Pulmonary artery endothelial cell (primary cell): Measurements from ENCODE around the gene CRYBG1. TPM values are rescaled to one million over a fixed set of nuclear protein-coding genes. Genes with fewer than 3 reads are reported as not detected.

Source experiments
- DNase-seq: peaks from one replicate; pipeline ENCODE4 v3.0.0-alpha.2; 2011; ENCODE audit warnings: low read depth, low spot score
- total RNA-seq: library from RNA; depleted of rRNA; stranded (reverse); fragments of >200 nt; gene quantifications from 2 replicates; pipeline ENCODE4 v1.2.3, GENCODE V29; 2014

The CRYBG1 gene
- total RNA-seq, 1 donor from 2014 or later: 19.8 TPM

- DNase-seq: no peak
Measured at GRCh38 chr6:106458021-106458986, 97.8 kb downstream of the CRYBG1 start.

DNA sequence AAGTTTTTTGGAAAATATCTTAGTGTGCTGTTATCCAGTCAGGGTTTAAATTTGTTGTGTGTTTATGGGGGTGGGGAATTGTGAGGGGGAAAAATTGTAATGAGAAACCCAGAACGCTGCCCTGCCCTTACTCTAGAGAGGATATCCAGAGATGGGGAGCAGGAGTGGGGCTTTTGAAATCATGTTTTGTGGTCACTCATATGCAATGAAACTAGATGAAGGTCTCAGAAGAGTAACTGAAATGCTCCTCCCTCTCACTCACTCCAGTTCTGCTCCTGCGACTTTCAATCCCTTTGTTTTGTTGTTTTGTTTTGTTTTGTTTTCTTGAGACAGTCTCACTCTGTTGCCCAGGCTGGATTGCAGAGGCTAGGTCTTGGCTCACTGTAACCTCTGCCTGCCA lies 100.0 kb downstream of the CRYBG1 start:
- DNase-seq: no peak

- DNase-seq: no peak
Measured at GRCh38 chr6:106461084-106461483, 100.6 kb downstream of the CRYBG1 start.

GRCh38 chr6:106462923-106463557 lies 102.5 kb downstream of the CRYBG1 start:
- DNase-seq: no peak

DNA sequence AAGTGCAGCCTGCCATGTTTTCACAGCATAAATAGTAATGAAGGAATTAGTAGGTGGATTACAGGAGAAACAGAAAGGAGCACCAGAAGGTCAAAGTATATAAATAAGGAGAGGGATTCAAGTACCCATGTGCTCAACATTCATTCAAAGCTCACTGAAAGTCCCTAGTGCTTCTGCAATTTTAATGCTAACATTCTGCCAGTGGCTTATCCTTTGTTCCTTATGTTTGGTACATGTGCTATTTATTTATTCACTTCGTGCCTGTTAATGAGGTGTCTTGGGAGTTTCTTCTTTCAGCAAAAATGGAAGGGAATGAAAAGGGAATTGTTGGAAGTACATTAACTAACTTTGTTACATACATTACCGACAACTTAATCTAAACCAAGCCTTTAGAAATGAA lies 105.7 kb downstream of the CRYBG1 start:
- no peak for DNase-seq

- no peak for DNase-seq
Measured at GRCh38 chr6:106468935-106469334, 108.4 kb downstream of the CRYBG1 start.

DNA sequence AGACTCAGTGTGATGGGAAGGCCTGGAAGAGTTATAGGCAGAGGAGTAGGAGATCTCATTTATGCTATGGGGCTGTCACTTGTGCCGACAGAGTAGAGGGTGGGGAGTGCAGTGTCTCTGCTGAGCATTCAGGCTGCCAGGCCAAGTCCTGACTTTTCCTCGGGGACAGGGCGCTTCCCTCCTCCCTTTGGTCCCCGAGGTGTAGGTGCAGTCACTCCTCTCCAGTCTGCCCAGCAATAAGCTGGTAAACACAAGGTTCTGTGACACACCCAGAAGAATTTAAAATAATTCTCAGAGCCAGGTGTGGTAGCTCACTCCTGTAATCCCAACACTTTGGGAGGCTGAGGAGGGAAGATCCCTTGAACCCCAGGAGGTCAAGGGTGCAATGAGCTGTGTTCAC lies 109.4 kb downstream of the CRYBG1 start:
- no peak for DNase-seq

DNA sequence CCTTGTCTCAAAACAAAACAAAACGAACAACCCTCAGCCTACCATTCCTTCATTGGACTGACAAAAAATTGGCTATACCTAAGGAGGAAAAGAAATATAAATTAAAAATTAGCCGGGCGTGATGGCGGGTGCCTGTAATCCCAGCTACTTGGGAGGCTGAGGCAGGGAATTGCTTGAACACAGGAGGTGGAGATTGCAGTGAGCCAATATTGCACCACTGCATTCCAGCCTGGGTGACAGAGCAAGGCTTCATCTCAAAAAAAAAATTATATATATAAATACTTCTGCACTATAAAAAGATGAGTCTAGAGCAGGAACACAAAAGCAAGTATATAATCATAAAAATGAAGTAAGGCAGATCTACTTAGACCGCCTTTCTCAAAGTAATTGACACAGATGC lies 109.8 kb downstream of the CRYBG1 start:
- DNase-seq: no peak

GRCh38 chr6:106470811-106471210 lies 110.3 kb downstream of the CRYBG1 start:
- no peak for DNase-seq

GRCh38 chr6:106473812-106474211 lies 113.3 kb downstream of the CRYBG1 start:
- no peak for DNase-seq

GRCh38 chr6:106474466-106474865 lies 113.9 kb downstream of the CRYBG1 start:
- DNase-seq: no peak

DNA sequence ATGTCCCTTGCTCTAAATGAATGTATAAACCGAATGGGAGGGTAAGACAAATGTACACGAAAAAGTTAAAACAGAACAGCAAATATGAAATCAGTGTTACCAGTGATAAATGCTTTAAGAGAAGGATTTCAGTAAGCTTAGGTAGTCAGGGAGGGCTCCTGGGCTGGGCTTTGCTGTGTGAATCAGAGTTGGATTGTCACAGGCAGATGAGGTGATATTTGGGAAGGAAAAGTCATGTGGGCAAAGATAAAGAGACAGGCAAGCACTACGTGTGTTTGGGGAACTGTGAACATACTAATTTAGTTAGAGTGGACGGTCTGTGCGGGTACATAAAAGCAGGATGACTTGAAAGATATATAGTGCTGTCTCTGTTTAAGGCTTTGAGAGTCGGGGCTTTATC lies 114.8 kb downstream of the CRYBG1 start:
- DNase-seq: no peak

- no peak for DNase-seq
Measured at GRCh38 chr6:106476331-106477105, 116.0 kb downstream of the CRYBG1 start.

DNA sequence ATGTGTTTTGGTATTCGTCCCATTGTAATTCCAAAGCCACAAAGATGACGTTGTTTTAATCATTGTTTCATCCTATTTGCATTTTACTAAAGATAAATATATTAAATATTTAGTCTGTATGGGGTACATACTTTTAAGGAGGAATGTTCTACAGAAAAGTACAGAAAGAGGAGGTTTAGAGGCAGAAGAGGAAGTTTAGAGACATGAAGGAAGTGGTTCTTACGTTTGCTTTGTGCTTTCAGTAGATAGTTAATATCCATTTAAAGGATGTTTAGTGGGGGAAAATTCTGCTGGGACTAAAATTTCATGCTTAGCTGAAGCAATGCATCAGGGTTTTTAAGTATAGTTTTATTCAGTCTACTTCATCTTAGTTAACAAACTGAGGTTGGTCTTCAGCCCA lies 116.6 kb downstream of the CRYBG1 start:
- DNase-seq: no peak

- no peak for DNase-seq
Measured at GRCh38 chr6:106477790-106478189, 117.3 kb downstream of the CRYBG1 start.

- DNase-seq: no peak
Measured at GRCh38 chr6:106486236-106486635, 125.7 kb downstream of the CRYBG1 start.

GRCh38 chr6:106488494-106489370 lies 128.2 kb downstream of the CRYBG1 start:
- DNase-seq: no peak

GRCh38 chr6:106490030-106490429 lies 129.5 kb downstream of the CRYBG1 start:
- no peak for DNase-seq

GRCh38 chr6:106490436-106490835 lies 129.9 kb downstream of the CRYBG1 start:
- DNase-seq: no peak

DNA sequence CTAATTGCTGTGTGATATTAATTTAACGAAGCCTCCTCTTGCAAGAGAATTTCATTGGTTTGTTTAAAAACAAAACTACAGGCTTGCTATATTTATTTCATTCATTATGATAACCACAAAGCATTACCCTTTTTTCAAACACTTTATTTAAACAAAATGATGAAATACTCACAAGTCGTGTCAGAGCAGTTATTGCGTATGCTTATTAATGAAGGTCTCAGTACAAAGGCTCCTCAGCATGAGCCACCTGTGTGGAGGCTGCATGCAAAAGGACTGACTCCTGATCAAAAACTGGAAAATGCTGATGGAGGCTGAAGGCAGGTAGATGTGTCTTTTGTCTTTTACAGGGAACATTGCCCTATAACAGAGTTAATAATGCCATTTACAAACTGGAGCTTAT lies 130.5 kb downstream of the CRYBG1 start:
- no peak for DNase-seq

DNA sequence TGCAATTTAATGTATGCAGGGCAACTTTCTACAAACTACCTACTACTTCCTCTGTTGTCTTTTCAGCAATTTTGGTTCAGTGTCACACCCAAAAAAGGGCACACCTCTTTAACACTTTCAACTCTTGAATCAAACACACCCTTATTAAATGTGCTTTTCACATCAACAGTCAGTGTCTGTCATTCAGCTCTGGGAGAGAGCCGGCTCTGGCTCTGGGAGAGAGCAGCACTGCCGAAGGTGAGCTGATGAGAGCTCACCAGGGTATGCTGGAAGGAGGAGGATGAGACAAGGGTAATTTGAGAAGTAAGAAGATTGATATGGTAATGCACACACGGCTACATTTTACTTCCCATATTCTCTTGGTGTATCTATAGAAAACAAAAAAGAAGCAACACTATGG lies 134.5 kb downstream of the CRYBG1 start:
- DNase-seq: no peak
